GM12872 (cell line): Measurements from ENCODE around the gene CAPRIN1.

Experiments used
- TF ChIP-seq, protein P1 (sequence below): IDR thresholded peaks from 3 replicates; pipeline ENCODE4 v1.5.1; 2011; ENCODE audit warnings: low read depth, mild to moderate bottlenecking, low read length, moderate library complexity; ENCODE audit not compliant: insufficient read depth

CAPRIN1 gene

DNA sequence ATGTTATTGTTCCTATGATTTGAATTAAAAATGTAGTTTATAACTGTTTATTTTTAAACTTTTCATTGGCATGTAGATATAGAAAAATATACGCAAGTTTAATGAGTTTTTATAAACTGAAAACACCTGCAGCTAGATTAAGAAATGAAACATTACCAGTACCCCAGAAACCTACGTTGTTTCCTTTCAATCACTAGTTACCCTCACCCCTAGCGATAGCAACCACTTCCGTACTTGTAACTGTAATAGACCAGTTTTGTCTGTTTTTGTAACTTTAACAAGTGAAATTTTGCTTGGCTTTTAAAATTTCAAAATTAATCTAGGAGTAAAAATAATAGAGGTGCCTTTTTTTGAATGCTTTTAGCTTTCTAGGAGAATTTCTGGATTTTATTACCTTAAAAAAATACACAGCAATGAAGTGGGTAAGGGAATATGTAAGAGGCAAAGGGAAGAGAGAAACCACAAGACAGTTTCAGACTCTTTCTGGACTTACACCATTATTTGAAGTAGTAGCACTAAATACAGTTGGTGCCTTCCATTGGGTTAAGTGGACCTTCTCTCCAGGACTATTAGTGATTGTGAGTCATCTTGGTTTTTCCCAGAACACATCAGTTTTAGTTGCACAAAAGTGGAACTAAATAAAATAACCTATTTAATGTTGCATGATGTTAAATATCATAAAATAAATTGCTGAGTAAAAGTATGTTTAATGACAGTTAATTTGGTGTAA, 35.2 kb downstream of the CAPRIN1 start:
- TF ChIP-seq, protein P1, sequence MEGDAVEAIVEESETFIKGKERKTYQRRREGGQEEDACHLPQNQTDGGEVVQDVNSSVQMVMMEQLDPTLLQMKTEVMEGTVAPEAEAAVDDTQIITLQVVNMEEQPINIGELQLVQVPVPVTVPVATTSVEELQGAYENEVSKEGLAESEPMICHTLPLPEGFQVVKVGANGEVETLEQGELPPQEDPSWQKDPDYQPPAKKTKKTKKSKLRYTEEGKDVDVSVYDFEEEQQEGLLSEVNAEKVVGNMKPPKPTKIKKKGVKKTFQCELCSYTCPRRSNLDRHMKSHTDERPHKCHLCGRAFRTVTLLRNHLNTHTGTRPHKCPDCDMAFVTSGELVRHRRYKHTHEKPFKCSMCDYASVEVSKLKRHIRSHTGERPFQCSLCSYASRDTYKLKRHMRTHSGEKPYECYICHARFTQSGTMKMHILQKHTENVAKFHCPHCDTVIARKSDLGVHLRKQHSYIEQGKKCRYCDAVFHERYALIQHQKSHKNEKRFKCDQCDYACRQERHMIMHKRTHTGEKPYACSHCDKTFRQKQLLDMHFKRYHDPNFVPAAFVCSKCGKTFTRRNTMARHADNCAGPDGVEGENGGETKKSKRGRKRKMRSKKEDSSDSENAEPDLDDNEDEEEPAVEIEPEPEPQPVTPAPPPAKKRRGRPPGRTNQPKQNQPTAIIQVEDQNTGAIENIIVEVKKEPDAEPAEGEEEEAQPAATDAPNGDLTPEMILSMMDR = no peak

DNA sequence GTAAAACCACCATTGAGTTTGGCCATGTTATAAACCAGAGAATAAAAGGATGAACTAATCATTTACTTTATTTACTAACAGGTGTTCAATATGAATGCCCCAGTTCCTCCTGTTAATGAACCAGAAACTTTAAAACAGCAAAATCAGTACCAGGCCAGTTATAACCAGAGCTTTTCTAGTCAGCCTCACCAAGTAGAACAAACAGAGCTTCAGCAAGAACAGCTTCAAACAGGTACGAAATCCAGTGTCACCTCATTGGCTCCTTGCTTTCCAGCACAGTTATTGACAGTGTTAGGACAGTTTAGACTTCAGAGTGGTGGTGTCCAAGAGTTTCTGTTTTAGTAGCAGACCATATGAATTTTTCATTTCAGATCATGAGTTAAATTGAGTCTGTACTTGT, 40.3 kb downstream of the CAPRIN1 start:
- TF ChIP-seq, protein P1 = no peak

DNA sequence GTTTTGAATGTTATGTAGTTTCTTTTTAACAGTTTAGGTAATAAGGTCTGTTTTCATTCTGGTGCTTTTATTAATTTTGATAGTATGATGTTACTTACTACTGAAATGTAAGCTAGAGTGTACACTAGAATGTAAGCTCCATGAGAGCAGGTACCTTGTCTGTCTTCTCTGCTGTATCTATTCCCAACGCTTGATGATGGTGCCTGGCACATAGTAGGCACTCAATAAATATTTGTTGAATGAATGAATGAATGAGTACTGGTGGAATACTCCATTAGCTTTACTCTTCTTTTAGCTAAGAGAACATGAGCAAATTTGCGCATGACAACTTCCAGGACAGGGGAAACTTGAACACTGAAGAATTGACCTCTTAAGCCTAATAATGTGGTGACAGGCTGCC, 47.3 kb downstream of the CAPRIN1 start:
- TF ChIP-seq, protein P1 = no peak

DNA sequence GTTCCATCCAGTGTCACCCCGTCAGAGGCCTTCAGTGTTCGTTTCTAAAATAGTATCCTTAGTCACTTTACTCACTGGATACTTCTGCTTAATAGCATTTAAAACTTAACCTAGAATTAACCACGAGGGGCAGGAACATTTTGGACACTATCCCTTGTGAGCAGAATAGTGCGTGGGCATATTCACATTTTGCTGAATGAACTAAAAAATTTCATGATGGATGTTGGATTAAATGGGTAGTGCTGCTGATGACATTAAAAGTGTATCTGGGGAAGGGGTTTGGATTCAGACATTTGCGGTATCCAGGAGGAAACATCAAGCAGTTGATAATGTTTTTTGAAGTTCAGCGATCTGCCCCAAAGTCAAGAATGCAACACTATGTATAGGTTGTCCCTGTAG, 53.1 kb downstream of the CAPRIN1 start:
- TF ChIP-seq, protein P1 = no peak

DNA sequence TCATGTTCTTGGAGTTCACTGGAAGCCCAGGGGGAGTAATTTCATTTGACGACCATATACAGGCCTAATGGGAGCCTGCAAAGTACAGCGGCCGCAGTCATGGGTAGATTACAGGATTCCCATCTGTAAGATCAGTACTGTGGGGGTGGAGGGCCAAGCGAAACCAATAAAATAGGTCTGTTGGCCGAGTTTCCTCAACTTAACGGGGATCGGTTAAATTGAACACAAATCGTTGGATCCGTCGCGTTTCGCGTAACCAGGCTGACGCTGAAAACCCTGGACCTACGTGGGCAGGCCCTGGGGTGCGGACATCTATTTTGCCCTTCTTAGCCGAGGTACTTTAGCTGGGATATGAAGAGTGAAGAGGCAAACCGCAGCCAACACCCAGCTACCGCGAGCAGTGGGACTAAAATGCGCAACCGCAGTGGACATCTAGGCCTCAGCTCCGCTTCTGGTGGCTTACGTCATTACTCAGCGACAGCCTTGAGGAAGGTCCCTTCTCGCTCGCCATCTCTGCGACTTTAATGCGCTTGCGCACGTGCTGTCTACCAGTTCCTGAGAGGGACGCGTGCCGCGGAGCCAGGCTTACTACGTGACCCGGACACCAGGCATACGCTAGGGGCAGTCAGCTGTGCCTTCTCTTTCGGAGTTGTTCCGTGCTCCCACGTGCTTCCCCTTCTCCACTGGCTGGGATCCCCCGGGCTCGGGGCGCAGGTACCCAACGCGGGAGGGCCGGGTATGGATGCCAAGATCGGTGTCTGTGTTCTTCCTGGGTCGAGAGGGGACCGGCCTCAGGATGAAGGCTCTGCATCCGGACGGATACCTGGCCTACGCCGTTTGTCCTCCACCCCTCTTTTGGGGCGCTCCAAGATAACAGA, 53.8 kb downstream of the CAPRIN1 start, which contains the start of gene NAT10:
TSS of gene NAT10 (plus strand) at position 551 of the 878 bp plus-strand sequence. CDS start 2,597 bp downstream, outside the sequence.
- TF ChIP-seq, protein P1 = peak; percentile 43; the same call in 2 of the 3 replicates

DNA sequence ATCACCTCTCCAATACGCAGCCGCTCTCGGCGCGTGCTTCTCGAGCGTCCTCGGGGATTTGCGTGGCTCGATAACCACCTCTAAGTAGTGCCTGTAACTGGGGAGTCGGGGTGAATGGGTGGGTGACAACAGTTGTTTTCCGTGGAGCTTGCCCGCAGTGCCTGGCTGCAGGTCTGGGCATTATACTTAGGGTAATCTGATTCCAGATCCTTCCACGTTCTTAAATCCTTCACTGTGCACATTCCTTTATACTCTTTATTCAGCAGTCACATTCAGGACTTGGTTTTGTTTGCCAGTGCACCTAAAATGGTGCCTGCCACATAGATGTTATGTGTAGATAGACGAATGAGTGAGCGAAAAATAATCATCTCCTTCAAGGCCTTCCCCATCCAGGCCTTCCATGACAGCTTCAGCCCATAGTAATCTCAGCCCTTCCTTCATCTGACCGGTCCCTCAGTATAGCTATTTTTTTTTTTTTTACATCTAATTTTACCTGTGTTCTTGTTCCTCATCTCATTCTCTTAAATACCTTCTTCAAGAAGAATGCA, 54.5 kb downstream of the CAPRIN1 start:
- TF ChIP-seq, protein P1 = no peak

DNA sequence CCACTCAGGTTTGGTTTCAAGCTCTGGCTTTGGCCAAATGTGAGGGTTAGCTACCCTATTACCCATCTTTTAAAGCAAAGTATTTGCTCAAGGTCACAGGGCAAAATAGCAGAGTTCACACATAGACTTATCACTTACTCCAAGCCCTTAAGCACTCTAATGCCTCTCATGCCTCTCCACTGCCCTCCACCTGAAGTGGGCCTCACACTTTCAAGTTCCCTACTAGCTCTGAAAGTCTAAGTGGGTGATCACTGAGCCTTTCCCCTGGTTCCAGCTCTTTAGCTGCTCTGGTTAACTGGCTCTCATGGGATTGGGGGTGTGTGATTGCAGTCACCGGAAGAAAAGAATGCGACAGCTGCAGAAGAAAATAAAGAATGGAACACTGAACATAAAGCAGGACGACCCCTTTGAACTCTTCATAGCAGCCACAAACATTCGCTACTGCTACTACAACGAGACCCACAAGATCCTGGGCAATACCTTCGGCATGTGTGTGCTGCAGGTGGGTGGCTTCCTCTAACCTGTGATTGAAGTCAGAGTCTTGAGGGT, 60.3 kb downstream of the CAPRIN1 start:
- TF ChIP-seq, protein P1 = no peak
